GM12878 (cell line): Measurements from ENCODE around the gene RBMS1. TPM values are rescaled to one million over a fixed set of nuclear protein-coding genes. Genes with fewer than 3 reads are reported as not detected.

Experiments
- ATAC-seq: fragments of 200-7000 bp; cut with Tn5 transposase; 3 replicates; pipeline ENCODE4 v1.9.1; 2020; ENCODE audit warnings: mild to moderate bottlenecking, moderate library complexity
- BruUV-seq: library from RNA; stranded (reverse); fragments of 400-500 nt; replicated peaks from 2 replicates; lab custom pipeline; 2021; lab: Mats Ljungman, UMichigan
- CTCF ChIA-PET: fragments of 300-600 bp; sonication (Branson Sonifier 250); formaldehyde crosslinking; extraction: SDS; loops from one replicate; lab custom pipeline; 2021; ENCODE audit warnings: inconsistent platforms; lab: Yijun Ruan, JAX
- POLR2A ChIA-PET: fragments of 350-600 bp; formaldehyde crosslinking; extraction: SDS; loops from one replicate; lab custom pipeline; 2021; ENCODE audit warnings: inconsistent platforms; lab: Charles Lee
- RAD21 ChIA-PET: fragments of 300-600 bp; sonication (Branson Sonifier 250); formaldehyde crosslinking; loops from one replicate; lab custom pipeline; 2023; ENCODE audit warnings: antibody characterized with exemption; ENCODE audit not compliant: unreplicated experiment; lab: Charles Lee
- SMC1A ChIA-PET: fragments of 300-600 bp; sonication (Branson Sonifier 250); formaldehyde crosslinking; loops from one replicate; lab custom pipeline; 2023; ENCODE audit not compliant: unreplicated experiment, uncharacterized antibody; lab: Charles Lee
- DNase-seq: peaks from one replicate; pipeline ENCODE4 v3.0.0-alpha.2; 2011; ENCODE audit warnings: low read depth, low spot score
- FAIRE-seq: peaks from 3 replicates; lab custom pipeline; 2011; peaks lifted over from hg19 to GRCh38; lab: Jason Lieb, UNC
- H2AFZ ChIP-seq: 2 replicates; pipeline ENCODE4 v1.6.0; 2011; ENCODE audit warnings: low read depth, low read length, control low read depth; ENCODE audit not compliant: control insufficient read depth
- H3K27ac ChIP-seq: 2 replicates; pipeline ENCODE4 v1.5.1; 2011; ENCODE audit warnings: control low read depth; ENCODE audit not compliant: control insufficient read depth, insufficient read depth
- H3K27me3 ChIP-seq, 2 experiments: replicated peaks in 1 of 2; 2 replicates each; pipeline versions ENCODE4 v1.6.0 to v1.6.1; 2011; ENCODE audit warnings: low read length in 1 of 2; ENCODE audit not compliant: control insufficient read depth in 2 of 2, insufficient read depth in 2 of 2
- H3K36me3 ChIP-seq, 2 experiments: 2 replicates each; pipeline ENCODE4 v1.5.1; 2011; ENCODE audit warnings: low read length in 1 of 2; ENCODE audit not compliant: control insufficient read depth in 2 of 2, insufficient read depth in 2 of 2
- H3K4me1 ChIP-seq: 2 replicates; pipeline ENCODE4 v1.6.1; 2011; ENCODE audit warnings: mild to moderate bottlenecking, low read length, moderate library complexity, mixed read lengths; ENCODE audit not compliant: control insufficient read depth, insufficient read depth
- H3K4me2 ChIP-seq: 2 replicates; pipeline ENCODE4 v1.6.0; 2011; ENCODE audit warnings: control low read depth; ENCODE audit not compliant: control insufficient read depth, insufficient read depth
- H3K4me3 ChIP-seq: fragments of 200-600 bp; sonication (generic); 2 replicates; pipeline ENCODE4 v1.5.1; 2016
- H3K79me2 ChIP-seq: 2 replicates; pipeline ENCODE4 v1.6.0; 2011; ENCODE audit warnings: low read length; ENCODE audit not compliant: control insufficient read depth, insufficient read depth
- H3K9ac ChIP-seq: 2 replicates; pipeline ENCODE4 v1.8.0; 2011; ENCODE audit warnings: low read length, control low read depth, mixed read lengths; ENCODE audit not compliant: control insufficient read depth, insufficient read depth
- H3K9me3 ChIP-seq: replicated peaks from 3 replicates; pipeline ENCODE4 v1.5.1; 2011; ENCODE audit warnings: mild to moderate bottlenecking, low read length; ENCODE audit not compliant: control insufficient read depth, insufficient read depth
- H4K20me1 ChIP-seq: 2 replicates; pipeline ENCODE4 v1.6.0; 2011; ENCODE audit not compliant: control insufficient read depth, insufficient read depth
- CEBPB ChIP-seq, 2 experiments: fragments of 150-350 bp in 1 of 2; IDR thresholded peaks; 2 replicates each; pipeline ENCODE4 v1.6.1; 2012 to 2014; ENCODE audit warnings: low read depth in 2 of 2, low read length in 2 of 2, borderline replicate concordance in 1 of 2, inconsistent platforms in 1 of 2
- MYB ChIP-seq: fragments of 150-350 bp; IDR thresholded peaks from 2 replicates; pipeline ENCODE4 v1.6.1; 2014; ENCODE audit warnings: mild to moderate bottlenecking, low read depth, low read length, borderline replicate concordance
- MYC ChIP-seq: IDR thresholded peaks from 2 replicates; pipeline ENCODE4 v1.6.1; 2011; ENCODE audit warnings: mild to moderate bottlenecking, low read length, moderate library complexity, inconsistent platforms; ENCODE audit not compliant: insufficient read depth, insufficient replicate concordance, insufficient read length, severe bottlenecking
- SREBF2 ChIP-seq: IDR thresholded peaks from 2 replicates; pipeline ENCODE4 v1.6.1; 2012; ENCODE audit warnings: mild to moderate bottlenecking, low read length
- STAT1 ChIP-seq: fragments of 450-650 bp; conservative IDR thresholded peaks from 2 replicates; pipeline ENCODE4 v1.6.1; 2014; ENCODE audit warnings: antibody characterized with exemption, mild to moderate bottlenecking
- TARDBP ChIP-seq: IDR thresholded peaks from 2 replicates; pipeline ENCODE4 v1.6.1; 2016; ENCODE audit warnings: borderline replicate concordance
- TCF7 ChIP-seq: IDR thresholded peaks from 2 replicates; pipeline ENCODE4 v1.6.1; 2014; ENCODE audit warnings: antibody characterized with exemption, borderline replicate concordance
- YBX1 ChIP-seq: fragments of 450-650 bp; IDR thresholded peaks from 2 replicates; pipeline ENCODE4 v1.6.1; 2016; ENCODE audit warnings: antibody characterized with exemption
- YY1 ChIP-seq: IDR thresholded peaks from 2 replicates; pipeline ENCODE4 v1.6.1; 2011; ENCODE audit warnings: low read depth, mild to moderate bottlenecking, low read length
- WGBS: methylation state at CpG from one replicate; pipeline ENCODE4 v1.1.6; 2016; ENCODE audit warnings: low lambda C conversion rate; ENCODE audit not compliant: insufficient replicate concordance, insufficient coverage; ENCODE audit errors: missing lambda C conversion rate; 5-methylcytosine and 5-hydroxymethylcytosine counted together
- in situ Hi-C: fragments of 300-500 bp; cut with MboI; formaldehyde crosslinking; loops from 9 replicates; pipeline ENCODE4 v1.14.3; 2018; ENCODE audit warnings: mixed read lengths
- intact Hi-C: fragments of 100-400 bp; cut with micrococcal nuclease; formaldehyde crosslinking; loops from one replicate; pipeline ENCODE4 v1.14.2; 2022; ENCODE audit not compliant: unreplicated experiment
- polyA plus RNA-seq, 11 experiments: library from polyadenylated mRNA; depleted of rRNA in 4 of 11; unstranded in 6 of 11; stranded (reverse) in 5 of 11; fragments of >200 nt; fragmentation: Nextera tagmentation in 4 of 11; fragmentation: Illumina TruSeq in 1 of 11; extraction: Ambion mirVana in 4 of 11; extraction: Trizol in 1 of 11; gene quantifications; 1 replicate in 1 of 11; 2 replicates in 10 of 11; pipeline versions ENCODE4 v1.2.1 to v1.2.3, GENCODE V29; 2011 to 2016; ENCODE audit warnings: inconsistent platforms in 2 of 11, missing spikeins in 2 of 11, low read depth in 1 of 11
- total RNA-seq, 4 experiments: library from RNA; depleted of rRNA in 3 of 4; stranded (reverse); fragments of >200 nt in 3 of 4; fragmentation: Illumina TruSeq in 1 of 4; extraction: Trizol in 1 of 4; gene quantifications; 2 replicates each; pipeline versions ENCODE4 v1.2.1 to v1.2.3, GENCODE V29; 2013 to 2021
- TF ChIP-seq, protein P1 (sequence below): IDR thresholded peaks from 2 replicates; pipeline ENCODE4 v1.6.1; 2012; ENCODE audit warnings: low read depth, low read length, improper control_type of control experiment

Gene RBMS1
- total and polyA plus RNA-seq, 10 of the 15 experiments (the other 5 are each of a cell fraction or from before 2014, with no cell fraction given), result 0.04 to 0.31 (median 0.17) TPM; not detected in 1

DNA sequence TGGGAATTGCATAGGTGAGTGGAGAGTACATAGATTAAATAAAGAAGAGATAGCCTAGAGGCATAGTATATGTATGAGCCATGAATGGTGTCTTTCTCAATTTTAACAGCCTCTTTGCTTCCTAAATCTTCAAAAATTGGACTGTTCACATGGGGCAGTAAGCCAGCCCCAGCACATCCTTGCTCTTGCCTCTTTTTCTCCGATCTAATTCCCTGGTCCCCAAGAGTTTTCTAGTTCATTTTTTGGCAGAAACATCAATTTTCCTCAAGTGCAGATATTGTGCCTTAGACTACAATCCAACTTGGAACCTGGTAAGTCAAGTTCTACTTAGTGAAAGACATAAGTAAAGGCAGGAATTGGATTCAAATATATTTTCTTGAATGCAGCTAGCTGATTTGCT, 243.7 kb downstream of the RBMS1 start:
- Histone ChIP-seq H3K4me3 (no peak overlapping the region), H3K36me3 (no peaks in the 10 kb centered on the region), H3K4me1 (no peaks in the 10 kb centered on the region), H3K9ac (no peak overlapping the region), H2AFZ (no peak overlapping the region), H4K20me1 (no peaks in the 10 kb centered on the region), H3K27ac (no peak overlapping the region), H3K9me3 (no peaks in the 10 kb centered on the region), H3K27me3 (no peaks in the 10 kb centered on the region; a peak in 2 of 4 replicates), H3K79me2 (no peaks in the 10 kb centered on the region), H3K4me2 (no peak overlapping the region)
- WGBS, result 67% methylated on average over 1 of the region's 1 CpG
- ChIA-PET CTCF (no interaction called here), SMC1A (no interaction called here), POLR2A (no interaction called here), RAD21 (no interaction called here)
- DNase-seq, result no peak
- in situ Hi-C loops, result no loop called here
- BruUV-seq, result no TSS peak
- TF ChIP-seq YY1 (no peak), STAT1 (no peak), YBX1 (no peak), MYC (no peak), SREBF2 (no peak), CEBPB (IDR thresholded peaks at IDR 0.05; ENCODE audit: borderline replicate concordance in 1 of 2, low read depth in 2 of 2, low read length in 2 of 2) (no peak), TARDBP (no peak), TCF7 (no peak), MYB (no peak)
- TF ChIP-seq, protein P1, sequence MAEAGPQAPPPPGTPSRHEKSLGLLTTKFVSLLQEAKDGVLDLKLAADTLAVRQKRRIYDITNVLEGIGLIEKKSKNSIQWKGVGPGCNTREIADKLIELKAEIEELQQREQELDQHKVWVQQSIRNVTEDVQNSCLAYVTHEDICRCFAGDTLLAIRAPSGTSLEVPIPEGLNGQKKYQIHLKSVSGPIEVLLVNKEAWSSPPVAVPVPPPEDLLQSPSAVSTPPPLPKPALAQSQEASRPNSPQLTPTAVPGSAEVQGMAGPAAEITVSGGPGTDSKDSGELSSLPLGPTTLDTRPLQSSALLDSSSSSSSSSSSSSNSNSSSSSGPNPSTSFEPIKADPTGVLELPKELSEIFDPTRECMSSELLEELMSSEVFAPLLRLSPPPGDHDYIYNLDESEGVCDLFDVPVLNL, result no peak
- ATAC-seq, result no peak
- intact Hi-C loops, result loop anchor here (5.0 kb wide), 1 partner anchor 742 kb away; no protein-coding TSS in a partner anchor
- no peak for FAIRE-seq
